ENCODE results near the gene DMTF1.
"Not testable (repeated sequence)": the region's sequence is repeated elsewhere in the genome, so short reads cannot be mapped to it uniquely, and the experiment has no call there.

Gene DMTF1

DNA sequence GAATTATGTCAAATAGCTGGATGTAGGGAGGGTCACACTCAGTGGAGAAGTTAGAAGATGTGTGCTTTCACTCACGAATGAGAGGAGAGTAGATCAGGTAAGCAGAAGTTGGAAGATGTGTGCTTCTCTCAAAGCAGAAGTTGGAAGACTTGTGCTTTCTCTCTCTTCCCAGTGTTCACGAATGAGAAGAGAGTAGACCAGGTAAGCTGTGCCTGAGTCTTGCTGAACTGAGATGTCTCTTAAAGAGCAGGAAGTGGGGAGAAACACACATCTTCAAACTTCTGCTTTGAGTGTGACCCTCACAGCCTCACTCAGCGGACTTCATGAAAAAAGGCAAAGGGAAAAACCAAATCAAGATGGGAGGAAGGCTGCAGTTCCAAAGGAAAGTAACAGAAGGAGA lies 74.2 kb downstream of the DMTF1 start:
- no peak for DNase-seq

DNA sequence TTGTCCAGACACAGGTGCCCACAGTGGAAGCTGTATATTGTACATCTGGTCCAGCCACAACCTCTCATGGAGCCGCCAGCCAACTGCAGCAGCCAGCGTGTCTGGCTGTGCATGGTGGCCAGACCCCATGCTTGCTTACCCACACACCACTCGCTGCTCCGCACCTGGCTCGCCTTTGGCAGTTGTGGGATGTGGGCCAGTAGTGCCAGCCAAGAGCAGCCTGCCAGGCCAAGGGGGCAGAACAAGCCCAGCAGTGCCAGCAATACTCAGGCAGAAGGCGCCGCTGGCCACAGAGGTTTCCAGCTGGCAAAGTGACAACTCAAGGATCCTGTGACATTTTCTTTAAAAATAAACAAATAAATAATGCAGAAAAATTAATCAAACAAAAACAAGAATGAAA lies 79.0 kb downstream of the DMTF1 start:
- DNase-seq: no peak

DNA sequence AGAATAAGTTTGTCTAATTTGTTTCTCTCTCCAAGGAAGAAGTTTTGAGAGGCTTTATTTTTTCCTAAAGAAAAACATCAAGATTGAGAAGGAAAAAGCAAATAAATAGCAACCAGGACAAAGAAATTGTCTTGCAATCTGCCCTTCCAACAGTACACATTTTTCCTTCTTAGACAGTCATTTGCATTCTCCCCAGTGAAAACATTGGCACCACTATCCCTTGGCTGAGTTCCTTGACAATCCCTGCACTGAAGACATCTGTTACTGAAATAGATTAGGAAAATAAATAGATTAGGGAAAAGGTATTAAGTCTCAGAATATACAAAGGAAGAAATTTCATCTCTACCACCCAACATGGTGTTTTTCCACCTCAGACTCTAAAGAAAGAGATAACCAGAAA lies 79.5 kb downstream of the DMTF1 start:
- no peak for DNase-seq

DNA sequence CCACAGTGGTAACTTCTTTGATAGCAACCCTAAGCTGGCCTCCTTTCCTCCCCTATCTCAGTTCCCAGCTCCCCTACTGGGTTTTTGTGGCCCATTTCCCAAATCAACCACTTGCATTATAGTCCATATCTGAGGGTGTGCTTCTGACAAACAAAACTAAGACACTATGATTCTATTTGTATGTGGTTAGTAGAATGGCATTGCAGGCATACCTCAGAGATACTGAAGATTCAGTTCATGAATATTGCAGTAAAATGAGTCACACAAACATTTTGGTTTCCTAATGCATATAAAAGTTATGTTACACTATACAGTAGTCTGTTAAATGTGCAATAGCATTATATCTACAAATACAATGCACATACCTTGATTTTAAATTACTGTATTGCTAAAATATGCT lies 82.7 kb downstream of the DMTF1 start:
- DNase-seq: no peak

DNA sequence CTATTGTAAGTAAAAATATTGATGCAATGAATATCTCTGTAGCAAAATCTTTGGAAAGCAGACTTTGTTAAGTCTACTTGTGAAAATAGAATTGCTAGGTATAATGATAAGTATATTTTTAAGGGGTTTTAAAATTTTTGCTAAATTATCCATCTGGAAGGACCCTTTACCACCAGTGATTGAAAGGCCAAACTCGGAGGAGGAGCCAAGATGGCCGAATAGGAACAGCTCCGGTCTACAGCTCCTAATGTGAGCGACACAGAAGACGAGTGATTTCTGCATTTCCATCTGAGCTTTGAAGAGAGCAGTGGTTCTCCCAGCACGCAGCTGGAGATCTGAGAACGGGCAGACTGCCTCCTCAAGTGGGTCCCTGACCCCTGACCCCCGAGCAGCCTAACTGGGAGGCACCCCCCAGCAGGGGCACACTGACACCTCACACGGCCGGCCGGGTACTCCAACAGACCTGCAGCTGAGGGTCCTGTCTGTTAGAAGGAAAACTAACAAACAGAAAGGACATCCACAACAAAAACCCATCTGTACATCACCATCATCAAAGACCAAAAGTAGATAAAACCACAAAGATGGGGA lies 86.3 kb downstream of the DMTF1 start:
- DNase-seq: not testable (repeated sequence)

DNA sequence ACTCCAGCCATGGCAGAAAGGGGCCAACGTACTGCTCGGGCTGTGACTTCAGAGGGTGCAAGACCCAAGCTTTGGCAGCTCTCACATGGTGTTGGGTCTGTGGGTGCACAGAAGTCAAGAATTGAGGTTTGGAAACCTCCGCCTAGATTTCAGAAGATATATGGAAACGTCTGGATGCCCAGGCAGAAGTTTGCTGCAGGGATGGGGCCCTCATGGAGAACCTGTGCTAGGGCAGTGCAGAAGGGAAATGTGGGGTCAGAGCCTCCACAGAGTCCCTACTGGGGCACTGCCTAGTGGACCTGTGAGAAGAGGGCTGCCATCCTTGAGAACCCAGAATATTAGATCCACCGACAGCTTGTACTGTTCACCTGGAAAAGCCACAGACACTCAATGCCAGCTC lies 93.4 kb downstream of the DMTF1 start:
- not testable (repeated sequence) for DNase-seq

Measured in NCI-H510A treated with DMSO at 0.1 percent for 48 hours (cell line).